Liver (tissue), 9 donors: ENCODE data around the gene FN1. TPM values are rescaled to one million over a fixed set of nuclear protein-coding genes. Genes with fewer than 3 reads are reported as not detected.

Experiments used
- DNase-seq: peaks from one replicate; pipeline ENCODE4 v3.0.0-alpha.2; 2017; ENCODE audit warnings: low spot score
- H3K27ac ChIP-seq, 2 donors: one replicate each; pipeline ENCODE4 v1.7.0; 2013; ENCODE audit warnings: inconsistent platforms in 2 of 2, low read length in 2 of 2, control low read depth in 1 of 2, low read depth in 1 of 2, mild to moderate bottlenecking in 1 of 2
- H3K27me3 ChIP-seq, 4 donors: one replicate each; pipeline versions ENCODE4 v1.6.1 to v1.7.0; 2013; ENCODE audit warnings: low read length in 3 of 4, inconsistent platforms in 1 of 4, mild to moderate bottlenecking in 1 of 4, moderate library complexity in 1 of 4; ENCODE audit not compliant: control insufficient read depth in 4 of 4, insufficient read depth in 4 of 4
- H3K36me3 ChIP-seq, 4 donors: one replicate each; pipeline versions ENCODE4 v1.6.1 to v1.7.0; 2013; ENCODE audit warnings: low read length in 3 of 4, mild to moderate bottlenecking in 3 of 4, low read depth in 1 of 4, moderate library complexity in 1 of 4; ENCODE audit not compliant: control insufficient read depth in 4 of 4, insufficient read depth in 3 of 4
- H3K4me1 ChIP-seq, 4 donors: one replicate each; pipeline versions ENCODE4 v1.6.1 to v1.7.0; 2013; ENCODE audit warnings: low read length in 3 of 4, mild to moderate bottlenecking in 3 of 4, moderate library complexity in 1 of 4; ENCODE audit not compliant: control insufficient read depth in 4 of 4, insufficient read depth in 4 of 4
- H3K4me3 ChIP-seq, 3 donors: one replicate each; pipeline versions ENCODE4 v1.6.1 to v1.7.0; 2013; ENCODE audit warnings: low read length in 3 of 3, control low read depth in 1 of 3, low read depth in 1 of 3, mild to moderate bottlenecking in 1 of 3
- H3K9ac ChIP-seq, 2 donors: one replicate each; pipeline ENCODE4 v1.7.0; 2013; ENCODE audit warnings: low read length in 2 of 2, mild to moderate bottlenecking in 2 of 2, moderate library complexity in 2 of 2, control low read depth in 1 of 2, low read depth in 1 of 2
- H3K9me3 ChIP-seq, 4 donors: one replicate each; pipeline versions ENCODE4 v1.6.1 to v1.7.0; 2013; ENCODE audit warnings: low read length in 3 of 4; ENCODE audit not compliant: control insufficient read depth in 4 of 4
- EGR1 ChIP-seq, 2 donors: IDR thresholded peaks; 2 replicates each; pipeline ENCODE4 v1.6.1; 2016 to 2018; ENCODE audit warnings: antibody characterized with exemption in 2 of 2, low read depth in 2 of 2
- FOXA1 ChIP-seq: IDR thresholded peaks from 2 replicates; pipeline ENCODE4 v1.6.1; 2016; ENCODE audit warnings: antibody characterized with exemption
- FOXA2 ChIP-seq: IDR thresholded peaks from 2 replicates; pipeline ENCODE4 v1.6.1; 2016; ENCODE audit warnings: antibody characterized with exemption
- GABPA ChIP-seq, 2 donors: IDR thresholded peaks in 1 of 2; conservative IDR thresholded peaks in 1 of 2; 2 replicates each; pipeline ENCODE4 v1.6.1; 2016; ENCODE audit warnings: antibody characterized with exemption in 2 of 2, mild to moderate bottlenecking in 1 of 2, moderate library complexity in 1 of 2
- HNF4A ChIP-seq, 2 donors: conservative IDR thresholded peaks; 2 replicates each; pipeline ENCODE4 v1.6.1; 2016; ENCODE audit warnings: antibody characterized with exemption in 2 of 2, mild to moderate bottlenecking in 2 of 2
- HNF4G ChIP-seq: IDR thresholded peaks from 2 replicates; pipeline ENCODE4 v1.6.1; 2016; ENCODE audit warnings: antibody characterized with exemption
- JUND ChIP-seq, 2 donors: IDR thresholded peaks; 2 replicates each; pipeline ENCODE4 v1.6.1; 2016; ENCODE audit warnings: antibody characterized with exemption in 2 of 2
- NR2F2 ChIP-seq: IDR thresholded peaks from 2 replicates; pipeline ENCODE4 v1.6.1; 2016; ENCODE audit warnings: antibody characterized with exemption
- RAD21 ChIP-seq, 2 donors: IDR thresholded peaks; 2 replicates each; pipeline ENCODE4 v1.6.1; 2016; ENCODE audit warnings: antibody characterized with exemption in 2 of 2, mild to moderate bottlenecking in 2 of 2
- REST ChIP-seq: IDR thresholded peaks from 2 replicates; pipeline ENCODE4 v1.6.1; 2016; ENCODE audit warnings: antibody characterized with exemption, mild to moderate bottlenecking
- RXRA ChIP-seq, 2 donors: IDR thresholded peaks; 2 replicates each; pipeline ENCODE4 v1.6.1; 2017 to 2018; ENCODE audit warnings: antibody characterized with exemption in 2 of 2, mild to moderate bottlenecking in 1 of 2
- SP1 ChIP-seq: IDR thresholded peaks from 2 replicates; pipeline ENCODE4 v1.6.1; 2018; ENCODE audit warnings: antibody characterized with exemption, mild to moderate bottlenecking
- TAF1 ChIP-seq: conservative IDR thresholded peaks from 2 replicates; pipeline ENCODE4 v1.6.1; 2016; ENCODE audit warnings: antibody characterized with exemption, mild to moderate bottlenecking
- YY1 ChIP-seq: IDR thresholded peaks from 2 replicates; pipeline ENCODE4 v1.6.1; 2016; ENCODE audit warnings: antibody characterized with exemption, mild to moderate bottlenecking
- ZBTB33 ChIP-seq: IDR thresholded peaks from 2 replicates; pipeline ENCODE4 v1.6.1; 2016; ENCODE audit warnings: antibody characterized with exemption
- WGBS: extraction: QIAGEN DNeasy Blood & Tissue Kit; methylation state at CpG from one replicate; pipeline ENCODE4 v1.1.7; 2013; 5-methylcytosine and 5-hydroxymethylcytosine counted together
- polyA plus RNA-seq, 2 donors: library from polyadenylated mRNA; stranded (reverse) in 1 of 2; unstranded in 1 of 2; fragments of 200-250 nt in 1 of 2; fragments of >200 nt in 1 of 2; fragmentation: Nextera tagmentation in 1 of 2; extraction: Ambion mirVana in 1 of 2; gene quantifications; one replicate each; pipeline versions ENCODE4 v1.2.1 to v1.2.3, GENCODE V29; 2013 to 2015
- total RNA-seq, 2 donors: library from RNA; depleted of rRNA; stranded (reverse); fragments of >200 nt; gene quantifications; one replicate each; pipeline ENCODE4 v1.2.3, GENCODE V29; 2014
- TF ChIP-seq, protein P1 (sequence below): IDR thresholded peaks from 2 replicates; pipeline ENCODE4 v1.6.1; 2016; ENCODE audit warnings: antibody characterized with exemption
- TF ChIP-seq, protein P2 (sequence below): IDR thresholded peaks from 2 replicates; pipeline ENCODE4 v1.6.1; 2016; ENCODE audit warnings: antibody characterized with exemption
- donor health status: healthy.
- donor health status: healthy.
- donor health status: healthy.
- donor health status: healthy.
- donor health status: healthy.

FN1 gene
- total and polyA plus RNA-seq, 4 donors = 545 to 1,402 (median 837) TPM

- H3K27me3 ChIP-seq = no peaks in the 10 kb centered on the region
- no peak for DNase-seq
- no peaks in the 10 kb centered on the region for H3K4me1 ChIP-seq
- H3K27ac ChIP-seq = no peak overlapping the region
- no peak overlapping the region for H3K4me3 ChIP-seq
- no peaks in the 10 kb centered on the region for H3K36me3 ChIP-seq
- H3K9me3 ChIP-seq = no peaks in the 10 kb centered on the region
- no peak overlapping the region for H3K9ac ChIP-seq
- WGBS = 87% methylated on average over 2 of the region's 2 CpGs
- TF ChIP-seq EGR1 (IDR thresholded peaks at IDR 0.05; ENCODE audit: low read depth in 2 of 2) (no peak), TAF1 (no peak), ZBTB33 (no peak), NR2F2 (no peak), HNF4A (conservative IDR thresholded peaks at IDR 0.05) (no peak), YY1 (no peak), RXRA (IDR thresholded peaks at IDR 0.05) (no peak), REST (no peak), GABPA (IDR thresholded peaks at IDR 0.05 in 1 of 2, conservative IDR thresholded peaks at IDR 0.05 in 1 of 2) (no peak), FOXA1 (no peak), HNF4G (no peak), SP1 (no peak), RAD21 (IDR thresholded peaks at IDR 0.05) (no peak), JUND (IDR thresholded peaks at IDR 0.05) (no peak), FOXA2 (no peak)
- TF ChIP-seq, protein P1, sequence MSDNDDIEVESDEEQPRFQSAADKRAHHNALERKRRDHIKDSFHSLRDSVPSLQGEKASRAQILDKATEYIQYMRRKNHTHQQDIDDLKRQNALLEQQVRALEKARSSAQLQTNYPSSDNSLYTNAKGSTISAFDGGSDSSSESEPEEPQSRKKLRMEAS = no peak
Measured at GRCh38 chr2:215476424-215476823, 40.6 kb upstream of the FN1 start.

DNA sequence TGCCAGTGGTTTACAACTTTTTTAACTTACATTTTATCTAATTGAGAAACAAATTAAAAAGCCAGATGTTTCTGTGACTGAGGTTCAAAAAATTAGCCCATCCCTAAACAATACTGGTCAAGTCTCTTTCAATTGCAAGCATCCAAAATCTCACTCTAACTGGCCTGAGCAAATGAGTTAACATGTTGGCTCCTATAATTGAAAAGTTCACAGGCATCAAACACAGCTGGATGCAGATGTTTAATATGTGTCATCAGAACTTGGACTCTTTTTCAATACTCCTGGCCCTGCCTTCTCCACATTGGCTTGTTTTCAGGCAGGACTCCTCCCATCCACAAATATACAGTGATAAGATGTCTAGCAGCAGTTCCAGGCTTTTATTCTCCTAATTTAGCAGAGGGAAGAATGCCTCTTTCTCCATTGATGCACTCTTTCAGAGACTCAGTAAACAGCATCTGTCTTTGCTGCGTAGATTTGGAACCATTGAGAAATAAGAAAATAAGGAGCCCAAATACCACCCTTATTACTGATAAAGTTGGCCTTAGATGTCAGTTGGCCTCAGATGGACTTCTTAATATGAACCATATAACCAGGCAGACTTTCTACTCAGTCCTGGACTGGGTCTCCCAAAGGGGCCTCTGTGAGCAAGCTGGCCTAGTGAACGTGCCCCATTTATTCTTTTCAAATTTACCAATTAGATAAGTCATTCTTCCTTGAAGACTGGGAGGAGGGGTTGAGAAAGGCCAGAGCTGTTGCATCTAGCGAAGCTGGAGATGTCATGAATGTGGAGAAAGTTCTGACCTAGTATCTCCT is 30.4 kb upstream of the FN1 start:
- no peak for DNase-seq
- H3K27ac ChIP-seq = no peak overlapping the region
- WGBS = 87% methylated on average over 3 of the region's 3 CpGs

More for the DNA sequence above, 30.4 kb upstream of the FN1 start:
- Histone ChIP-seq H3K27me3 (no peaks in the 10 kb centered on the region), H3K9ac (no peak overlapping the region), H3K4me1 (no peaks in the 10 kb centered on the region), H3K36me3 (no peaks in the 10 kb centered on the region), H3K9me3 (no peaks in the 10 kb centered on the region), H3K4me3 (no peak overlapping the region)
- TF ChIP-seq, protein P2, sequence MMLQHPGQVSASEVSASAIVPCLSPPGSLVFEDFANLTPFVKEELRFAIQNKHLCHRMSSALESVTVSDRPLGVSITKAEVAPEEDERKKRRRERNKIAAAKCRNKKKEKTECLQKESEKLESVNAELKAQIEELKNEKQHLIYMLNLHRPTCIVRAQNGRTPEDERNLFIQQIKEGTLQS = no peak
- TF ChIP-seq FOXA1 (no peak), REST (no peak), NR2F2 (no peak), TAF1 (no peak), SP1 (no peak), HNF4G (no peak), ZBTB33 (no peak), EGR1 (IDR thresholded peaks at IDR 0.05; ENCODE audit: low read depth in 2 of 2) (no peak), JUND (IDR thresholded peaks at IDR 0.05) (no peak)
- TF ChIP-seq, protein P1 = no peak
